ENCODE data around the gene AAR2.

DNA sequence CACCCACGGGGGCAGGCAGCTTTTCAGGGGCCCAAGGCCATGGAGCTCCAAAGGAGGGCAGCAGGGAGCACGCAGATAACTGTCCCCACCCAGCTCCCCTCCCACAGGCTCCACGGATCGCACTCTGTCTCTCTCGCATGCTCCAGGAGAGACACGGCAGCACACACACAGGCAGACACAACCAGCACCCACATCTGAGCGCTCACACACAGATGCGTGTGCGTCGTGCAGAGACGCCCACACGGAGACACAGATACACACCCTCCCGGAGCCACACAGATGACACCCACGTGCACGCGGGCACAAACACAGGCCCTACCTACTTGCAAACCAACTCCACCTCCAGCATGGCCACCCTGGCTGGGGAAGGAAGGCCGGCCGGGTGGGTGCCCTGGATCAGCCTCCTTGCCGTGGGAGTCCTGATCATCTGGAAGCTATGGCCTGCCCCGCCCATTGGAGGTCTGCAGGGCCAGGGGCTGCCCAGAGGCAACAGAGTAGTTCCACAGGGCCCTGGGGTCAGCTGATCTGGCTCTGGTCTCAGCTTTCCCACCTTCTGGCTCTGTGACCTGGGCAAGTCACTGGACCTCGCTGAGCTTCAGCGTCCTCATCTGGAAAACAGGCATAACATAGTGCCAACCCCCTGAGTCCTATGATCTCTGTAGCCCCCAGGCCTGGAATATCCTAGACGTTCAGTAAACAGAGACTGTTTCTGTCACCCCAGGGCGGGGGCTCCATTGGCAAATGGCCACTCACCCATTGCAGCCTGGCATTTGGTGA, 31.5 kb downstream of the AAR2 start:
- TF ChIP-seq POLR2A (IDR thresholded peaks at IDR 0.05) = no peak
- TF ChIP-seq, protein P1, sequence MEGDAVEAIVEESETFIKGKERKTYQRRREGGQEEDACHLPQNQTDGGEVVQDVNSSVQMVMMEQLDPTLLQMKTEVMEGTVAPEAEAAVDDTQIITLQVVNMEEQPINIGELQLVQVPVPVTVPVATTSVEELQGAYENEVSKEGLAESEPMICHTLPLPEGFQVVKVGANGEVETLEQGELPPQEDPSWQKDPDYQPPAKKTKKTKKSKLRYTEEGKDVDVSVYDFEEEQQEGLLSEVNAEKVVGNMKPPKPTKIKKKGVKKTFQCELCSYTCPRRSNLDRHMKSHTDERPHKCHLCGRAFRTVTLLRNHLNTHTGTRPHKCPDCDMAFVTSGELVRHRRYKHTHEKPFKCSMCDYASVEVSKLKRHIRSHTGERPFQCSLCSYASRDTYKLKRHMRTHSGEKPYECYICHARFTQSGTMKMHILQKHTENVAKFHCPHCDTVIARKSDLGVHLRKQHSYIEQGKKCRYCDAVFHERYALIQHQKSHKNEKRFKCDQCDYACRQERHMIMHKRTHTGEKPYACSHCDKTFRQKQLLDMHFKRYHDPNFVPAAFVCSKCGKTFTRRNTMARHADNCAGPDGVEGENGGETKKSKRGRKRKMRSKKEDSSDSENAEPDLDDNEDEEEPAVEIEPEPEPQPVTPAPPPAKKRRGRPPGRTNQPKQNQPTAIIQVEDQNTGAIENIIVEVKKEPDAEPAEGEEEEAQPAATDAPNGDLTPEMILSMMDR (IDR thresholded peaks at IDR 0.05) = no peak
